Astrocyte of the spinal cord (primary cell): ENCODE data around the gene SNN.

Experiments used
- DNase-seq: peaks from one replicate; pipeline ENCODE4 v3.0.0; 2011; ENCODE audit warnings: low read depth, low spot score
- H3K4me3 ChIP-seq: 2 replicates; pipeline ENCODE4 v1.5.1; 2011; ENCODE audit warnings: low read depth, mild to moderate bottlenecking, low read length, moderate library complexity
- in situ Hi-C: cut with HindIII; loops from 2 replicates; pipeline ENCODE4 v1.10.0; 2017; ENCODE audit warnings: low sequenced_read_pairs
- TF ChIP-seq, protein P1 (sequence below): IDR thresholded peaks from 2 replicates; pipeline ENCODE4 v1.5.1; 2012; ENCODE audit warnings: low read depth, mild to moderate bottlenecking, low read length, inconsistent platforms

The SNN gene

DNA sequence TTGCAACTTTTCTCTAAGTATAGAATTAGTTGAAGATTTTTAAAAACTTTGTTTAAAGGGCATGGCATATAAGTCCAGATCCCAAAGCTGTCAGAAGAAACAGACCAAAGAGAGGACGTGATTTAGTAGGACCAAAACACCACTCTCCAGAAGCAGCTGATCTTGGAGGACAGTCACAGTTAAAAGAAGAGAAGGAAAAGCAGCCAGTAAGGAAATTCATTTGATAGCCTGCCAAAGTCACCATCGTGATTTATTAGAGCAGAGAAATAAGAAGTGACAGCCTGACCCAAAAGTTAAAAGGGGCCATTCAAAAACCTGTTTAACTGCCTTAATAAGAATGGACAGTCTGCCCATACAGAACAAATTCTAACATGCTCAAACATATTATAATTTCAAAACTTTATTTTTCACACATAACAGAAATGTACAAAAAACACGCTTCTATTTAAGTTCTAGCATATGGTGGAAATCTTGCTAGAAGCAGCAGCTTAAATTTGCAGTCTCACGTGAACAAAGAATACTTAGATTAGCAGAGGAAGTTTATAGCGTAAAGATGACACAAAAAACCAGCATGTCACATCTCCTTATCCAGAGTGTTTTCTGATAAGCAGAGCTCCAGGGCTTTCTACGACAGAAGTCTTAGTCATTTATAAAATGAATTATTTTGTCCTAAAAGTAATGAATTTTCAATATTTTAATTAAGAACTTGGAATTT lies 37.2 kb downstream of the SNN start:
- in situ Hi-C loops: no loop called here
- H3K4me3 ChIP-seq: no peak overlapping the region
- TF ChIP-seq, protein P1, sequence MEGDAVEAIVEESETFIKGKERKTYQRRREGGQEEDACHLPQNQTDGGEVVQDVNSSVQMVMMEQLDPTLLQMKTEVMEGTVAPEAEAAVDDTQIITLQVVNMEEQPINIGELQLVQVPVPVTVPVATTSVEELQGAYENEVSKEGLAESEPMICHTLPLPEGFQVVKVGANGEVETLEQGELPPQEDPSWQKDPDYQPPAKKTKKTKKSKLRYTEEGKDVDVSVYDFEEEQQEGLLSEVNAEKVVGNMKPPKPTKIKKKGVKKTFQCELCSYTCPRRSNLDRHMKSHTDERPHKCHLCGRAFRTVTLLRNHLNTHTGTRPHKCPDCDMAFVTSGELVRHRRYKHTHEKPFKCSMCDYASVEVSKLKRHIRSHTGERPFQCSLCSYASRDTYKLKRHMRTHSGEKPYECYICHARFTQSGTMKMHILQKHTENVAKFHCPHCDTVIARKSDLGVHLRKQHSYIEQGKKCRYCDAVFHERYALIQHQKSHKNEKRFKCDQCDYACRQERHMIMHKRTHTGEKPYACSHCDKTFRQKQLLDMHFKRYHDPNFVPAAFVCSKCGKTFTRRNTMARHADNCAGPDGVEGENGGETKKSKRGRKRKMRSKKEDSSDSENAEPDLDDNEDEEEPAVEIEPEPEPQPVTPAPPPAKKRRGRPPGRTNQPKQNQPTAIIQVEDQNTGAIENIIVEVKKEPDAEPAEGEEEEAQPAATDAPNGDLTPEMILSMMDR: no peak
- DNase-seq: no peak

DNA sequence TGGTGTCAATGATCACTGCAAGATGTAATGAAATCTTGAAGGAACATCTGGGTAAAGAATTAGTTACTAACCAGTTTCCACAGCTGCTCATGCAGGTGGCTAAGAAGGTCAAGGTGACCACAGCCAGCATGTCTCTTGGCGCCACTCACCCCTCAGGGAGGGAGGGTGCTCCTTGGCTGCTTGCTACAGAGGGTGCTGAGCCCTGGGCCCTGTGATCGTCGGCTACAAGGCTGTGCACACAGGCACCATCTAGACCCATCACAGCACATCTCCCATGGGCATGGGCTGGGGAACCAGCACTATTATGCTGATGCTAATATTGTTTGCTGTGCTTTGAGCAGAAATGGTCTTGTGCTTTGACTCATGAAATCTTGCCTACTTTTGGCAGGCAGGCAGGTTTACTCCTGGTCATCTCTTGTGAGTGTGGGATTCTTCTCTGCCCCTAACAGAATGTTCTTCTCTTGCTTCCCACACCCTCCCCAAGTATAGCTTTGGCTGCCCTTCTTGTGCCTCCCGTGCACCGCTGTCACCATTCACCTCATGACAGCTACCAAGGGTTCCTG lies 38.0 kb downstream of the SNN start:
- DNase-seq: peak; percentile 13
- TF ChIP-seq, protein P1: no peak
- in situ Hi-C loops: no loop called here
- H3K4me3 ChIP-seq: no peak overlapping the region

DNA sequence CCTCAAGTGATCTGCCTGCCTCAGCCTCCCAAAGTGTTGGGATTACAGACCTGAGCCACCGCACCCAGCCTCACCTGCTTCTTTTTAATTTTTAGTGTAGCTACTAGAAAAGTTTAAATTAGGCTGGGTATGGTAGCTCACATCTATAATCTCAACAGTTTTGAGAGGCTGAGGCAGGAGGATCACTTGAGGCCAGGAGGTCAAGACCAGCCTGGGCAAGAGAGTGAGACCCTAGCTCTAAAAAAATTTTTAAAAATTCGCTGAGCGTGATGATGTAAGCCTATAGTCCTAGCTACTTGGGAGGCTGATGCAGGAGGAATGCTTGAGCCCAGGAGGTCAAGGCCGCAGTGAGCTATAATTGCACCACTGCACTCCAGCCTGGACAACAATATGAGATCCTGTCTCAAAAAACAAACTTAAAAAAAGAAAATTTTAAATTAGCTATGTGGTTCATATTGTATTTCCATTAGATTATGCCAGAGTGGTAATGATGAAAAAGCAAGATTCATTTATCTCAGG lies 39.5 kb downstream of the SNN start:
- in situ Hi-C loops: no loop called here
- H3K4me3 ChIP-seq: no peak overlapping the region
- no peak for DNase-seq
- TF ChIP-seq, protein P1: no peak

DNA sequence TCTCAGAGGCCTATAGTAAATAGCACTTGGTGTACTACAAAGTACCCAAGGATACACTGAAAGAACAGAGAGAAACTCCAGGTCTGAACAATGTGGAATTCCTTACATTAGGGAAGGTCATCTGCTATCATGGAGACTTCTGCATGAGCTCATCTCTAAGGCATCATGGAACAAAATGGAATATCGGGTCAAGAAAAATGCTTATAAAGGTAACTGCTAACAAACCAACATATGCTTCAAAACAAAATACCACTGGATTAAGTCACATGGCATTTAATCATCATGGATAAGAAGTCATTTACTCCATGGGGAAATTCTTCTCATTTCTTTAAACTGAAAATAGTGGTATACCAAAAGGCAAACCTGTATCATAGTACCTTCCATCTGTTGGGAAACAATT lies 40.2 kb downstream of the SNN start:
- TF ChIP-seq, protein P1: no peak
- in situ Hi-C loops: no loop called here
- no peak for DNase-seq
- H3K4me3 ChIP-seq: no peak overlapping the region

DNA sequence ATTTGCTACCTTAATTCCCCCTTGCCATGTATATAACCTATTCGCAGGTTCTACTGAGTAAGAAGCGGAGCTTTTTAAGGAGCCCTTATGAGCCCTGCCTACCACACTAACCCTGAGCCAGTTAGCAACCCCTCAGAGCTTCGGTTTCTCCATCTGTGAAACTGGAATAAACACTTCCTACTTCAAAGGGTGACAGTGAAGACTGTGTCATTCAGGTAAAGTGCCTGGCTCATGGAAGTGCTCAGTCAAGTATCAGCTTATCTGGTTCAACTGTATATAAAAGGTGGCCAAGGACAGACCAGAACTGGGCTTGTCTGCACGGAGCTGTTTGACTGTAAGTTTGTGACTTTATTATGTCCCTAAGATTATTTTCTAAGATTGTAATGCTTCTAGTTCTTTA lies 43.4 kb downstream of the SNN start:
- TF ChIP-seq, protein P1: no peak
- DNase-seq: no peak
- in situ Hi-C loops: no loop called here
- H3K4me3 ChIP-seq: no peak overlapping the region

DNA sequence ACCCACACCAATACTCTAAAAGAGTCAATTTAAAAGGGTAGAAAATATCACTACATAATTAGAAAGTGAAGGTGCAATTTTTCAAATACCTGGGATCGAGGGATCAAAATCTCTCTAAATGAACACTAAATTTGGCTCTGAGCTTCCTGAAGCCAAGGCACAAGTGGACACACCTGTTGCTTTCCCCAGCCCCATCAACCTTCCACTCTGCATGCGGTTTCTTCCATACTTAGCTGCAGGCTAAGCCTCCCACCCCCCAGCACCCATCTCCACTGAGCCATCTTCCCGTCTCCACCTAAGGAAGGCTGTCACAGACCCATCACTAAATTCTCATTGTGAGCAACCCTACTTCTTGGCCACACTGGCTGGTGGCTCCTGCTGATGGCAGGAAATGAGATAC lies 43.9 kb downstream of the SNN start:
- no peak for DNase-seq
- H3K4me3 ChIP-seq: no peak overlapping the region
- TF ChIP-seq, protein P1: no peak
- in situ Hi-C loops: no loop called here
